Heart right ventricle (tissue), 16 donors: ENCODE measurements around the gene LGALS1. TPM values are rescaled to one million over a fixed set of nuclear protein-coding genes. Genes with fewer than 3 reads are reported as not detected.

Source experiments
- ATAC-seq, 8 donors: fragments of 200-7000 bp; cut with Tn5 transposase; one replicate each; pipeline ENCODE4 v1.9.1; 2020; ENCODE audit warnings: mild to moderate bottlenecking in 8 of 8, moderate library complexity in 8 of 8, moderate number of reproducible peaks in 1 of 8
- DNase-seq, 2 donors: peaks; one replicate each; pipeline ENCODE4 v3.0.0-alpha.2; 2020
- H3K27ac ChIP-seq, 10 donors: fragments of 200-600 bp; sonication (generic) in 2 of 10; one replicate each; pipeline versions ENCODE4 v1.5.0 to v1.8.0; 2020 to 2022; ENCODE audit warnings: mild to moderate bottlenecking in 3 of 10
- H3K27me3 ChIP-seq, 7 donors: fragments of 200-600 bp; one replicate each; pipeline ENCODE4 v1.8.0; 2021 to 2022; ENCODE audit warnings: mild to moderate bottlenecking in 2 of 7
- H3K36me3 ChIP-seq, 9 donors: fragments of 200-600 bp; sonication (generic) in 1 of 9; one replicate each; pipeline versions ENCODE4 v1.5.0 to v1.8.0; 2020 to 2022; ENCODE audit warnings: mild to moderate bottlenecking in 2 of 9
- H3K4me1 ChIP-seq, 9 donors: fragments of 200-600 bp; sonication (generic) in 1 of 9; one replicate each; pipeline versions ENCODE4 v1.5.0 to v1.8.0; 2020 to 2022; ENCODE audit warnings: mild to moderate bottlenecking in 4 of 9
- H3K4me3 ChIP-seq, 10 donors: fragments of 200-600 bp; sonication (generic) in 2 of 10; one replicate each; pipeline versions ENCODE4 v1.5.0 to v1.8.0; 2020 to 2022; ENCODE audit warnings: mild to moderate bottlenecking in 7 of 10, moderate library complexity in 2 of 10
- H3K9me3 ChIP-seq, 11 donors: fragments of 200-600 bp in 10 of 11; sonication (generic) in 2 of 11; one replicate each; pipeline versions ENCODE4 v1.5.0 to v1.8.0; 2013 to 2022; ENCODE audit warnings: mild to moderate bottlenecking in 2 of 11, control low read depth in 1 of 11, moderate library complexity in 1 of 11
- WGBS, 2 donors: extraction: QIAGEN DNeasy Blood & Tissue Kit; methylation state at CpG; one replicate each; pipeline ENCODE4 v1.1.7; 2013; ENCODE audit warnings: inconsistent platforms in 1 of 2; 5-methylcytosine and 5-hydroxymethylcytosine counted together
- intact Hi-C, 10 donors: fragments of 100-400 bp; cut with DNase I; formaldehyde crosslinking; loops; one replicate each; pipeline versions ENCODE4 v1.11.1 to v1.14.2; 2022
- polyA plus RNA-seq, 2 donors: library from polyadenylated mRNA; stranded (reverse); fragments of 200-250 nt; gene quantifications; one replicate each; pipeline ENCODE4 v1.2.3, GENCODE V29; 2013
- total RNA-seq, 10 donors: library from RNA; stranded (reverse); fragmentation: NEBNext Ultra II Directional in 3 of 10; extraction: Animal tissue kit (Norgen Biotek cat#: 25700) in 3 of 10; gene quantifications; one replicate each; pipeline versions ENCODE4 v1.2.1 to v1.2.4, GENCODE V29; 2021 to 2023
- TF ChIP-seq, protein P1 (sequence below), 9 donors: fragments of 200-600 bp; sonication (generic) in 2 of 9; IDR thresholded peaks; one replicate each; pipeline versions ENCODE4 v1.5.0 to v1.8.0; 2021 to 2022; ENCODE audit warnings: antibody characterized with exemption in 9 of 9, mild to moderate bottlenecking in 5 of 9, moderate library complexity in 1 of 9
- donor health status: Arrhythmogenic right ventricular cardiomyopathy.
- donor health status: ischemic (EF 13 %, LVEDD 7.1; RV severe dilation, severe dysfunction).
- donor health status: healthy with polysubstance abuse.
- donor health status: DM: no; HTN: yes; CAD: no.
- donor health status: DM: no; HTN: no; CAD: no.
- donor health status: ischemic (EF 25% LVEDD 6.9; RV normal size, moderate dysfunction).
- donor health status: ischemic (EF 25% LVEDD 5.7; RV mildly dilated, moderate dysfunction).
- donor health status: healthy.
- donor health status: DM: yes; HTN: yes; CAD: no.
- donor health status: Ischemic cardiomyopathy.
- donor health status: ischemic (EF 35%, LVEDD 5.7; RV mildly dilated, moderate dysfunction).
- donor health status: nonischemic (EF 11% LVEDD 7.7; RV severe dilation, severe dysfunction).
- donor health status: DM: yes; HTN: yes; CAD: no.
- donor health status: PGD.
- donor health status: ischemic (EF 29% LVEDD 5.4; RV normal size, mild dysfunction).
- donor health status: nonischemic (EF 23%, LVEDD 6.1; RV moderate dilation, normal function).

The LGALS1 gene
- total and polyA plus RNA-seq, 12 donors, result 651 to 4,200 (median 803) TPM

DNA sequence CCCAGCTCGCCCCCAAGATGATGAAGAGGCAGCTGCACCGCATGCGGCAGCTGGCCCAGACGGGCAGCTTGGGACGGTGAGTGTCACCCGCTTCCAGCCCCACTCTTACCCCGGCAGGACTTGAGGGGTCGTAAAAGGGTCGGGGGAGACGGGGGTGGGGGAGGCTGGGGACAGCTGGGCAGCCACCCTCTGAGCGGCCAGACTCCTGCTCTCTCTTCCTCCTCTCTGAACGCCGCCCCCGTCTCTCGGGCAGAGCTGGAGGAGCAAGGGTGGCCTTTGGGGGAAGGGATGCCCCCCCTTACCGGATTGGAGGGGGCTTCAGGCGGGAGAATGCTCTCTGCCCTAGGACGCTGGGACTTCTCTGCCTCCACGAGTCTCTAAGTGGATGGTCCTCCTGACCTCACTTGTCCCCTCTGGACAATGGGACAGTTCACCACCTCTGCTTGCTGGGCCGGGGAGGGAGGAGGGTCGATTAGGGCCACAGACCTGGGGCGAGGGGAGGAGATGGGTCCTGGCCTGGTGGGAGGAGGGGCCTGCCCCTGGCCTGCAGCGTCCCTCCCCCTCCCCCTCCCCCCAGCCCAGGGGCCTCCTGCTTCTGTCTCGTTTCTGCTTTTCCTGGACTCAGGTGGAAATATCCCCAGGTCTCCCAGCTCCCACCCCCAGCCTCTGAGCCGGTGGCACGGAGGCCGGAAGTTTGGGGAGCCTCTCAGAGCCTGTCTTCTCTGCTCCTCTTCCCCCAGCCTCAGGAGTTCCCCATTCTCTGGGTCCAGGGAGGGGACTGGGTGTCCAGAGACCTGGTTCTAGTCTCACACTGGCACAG lies 35.5 kb upstream of the LGALS1 start:
- DNase-seq (no peak), ATAC-seq (no peak)
- Histone ChIP-seq H3K27ac (peak overlapping the region in 8 of 10 donors; percentile 6 to 95 (median 62)), H3K4me1 (peaks cover under 1 to 78% (median 24%) of the 10 kb centered on the region in 9 donors), H3K36me3 (peaks cover 0 to 35% (median 0%) of the 10 kb centered on the region in 9 donors), H3K27me3 (peaks cover 0 to 12% (median 0%) of the 10 kb centered on the region in 7 donors), H3K9me3 (no peaks in the 10 kb centered on the region), H3K4me3 (peak overlapping the region in 9 of 10 donors; percentile 43 to 77 (median 59))
- 9 to 11% methylated on average over 27 of the region's 27 CpGs for WGBS, 2 donors
- TF ChIP-seq, protein P1, sequence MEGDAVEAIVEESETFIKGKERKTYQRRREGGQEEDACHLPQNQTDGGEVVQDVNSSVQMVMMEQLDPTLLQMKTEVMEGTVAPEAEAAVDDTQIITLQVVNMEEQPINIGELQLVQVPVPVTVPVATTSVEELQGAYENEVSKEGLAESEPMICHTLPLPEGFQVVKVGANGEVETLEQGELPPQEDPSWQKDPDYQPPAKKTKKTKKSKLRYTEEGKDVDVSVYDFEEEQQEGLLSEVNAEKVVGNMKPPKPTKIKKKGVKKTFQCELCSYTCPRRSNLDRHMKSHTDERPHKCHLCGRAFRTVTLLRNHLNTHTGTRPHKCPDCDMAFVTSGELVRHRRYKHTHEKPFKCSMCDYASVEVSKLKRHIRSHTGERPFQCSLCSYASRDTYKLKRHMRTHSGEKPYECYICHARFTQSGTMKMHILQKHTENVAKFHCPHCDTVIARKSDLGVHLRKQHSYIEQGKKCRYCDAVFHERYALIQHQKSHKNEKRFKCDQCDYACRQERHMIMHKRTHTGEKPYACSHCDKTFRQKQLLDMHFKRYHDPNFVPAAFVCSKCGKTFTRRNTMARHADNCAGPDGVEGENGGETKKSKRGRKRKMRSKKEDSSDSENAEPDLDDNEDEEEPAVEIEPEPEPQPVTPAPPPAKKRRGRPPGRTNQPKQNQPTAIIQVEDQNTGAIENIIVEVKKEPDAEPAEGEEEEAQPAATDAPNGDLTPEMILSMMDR (IDR thresholded peaks at IDR 0.05), result no peak
- intact Hi-C loops, result loop anchor here in 8 of 10 donors (2.0 to 10.0 kb wide), 5 partner anchors 42 to 157 kb away; no protein-coding TSS in a partner anchor

DNA sequence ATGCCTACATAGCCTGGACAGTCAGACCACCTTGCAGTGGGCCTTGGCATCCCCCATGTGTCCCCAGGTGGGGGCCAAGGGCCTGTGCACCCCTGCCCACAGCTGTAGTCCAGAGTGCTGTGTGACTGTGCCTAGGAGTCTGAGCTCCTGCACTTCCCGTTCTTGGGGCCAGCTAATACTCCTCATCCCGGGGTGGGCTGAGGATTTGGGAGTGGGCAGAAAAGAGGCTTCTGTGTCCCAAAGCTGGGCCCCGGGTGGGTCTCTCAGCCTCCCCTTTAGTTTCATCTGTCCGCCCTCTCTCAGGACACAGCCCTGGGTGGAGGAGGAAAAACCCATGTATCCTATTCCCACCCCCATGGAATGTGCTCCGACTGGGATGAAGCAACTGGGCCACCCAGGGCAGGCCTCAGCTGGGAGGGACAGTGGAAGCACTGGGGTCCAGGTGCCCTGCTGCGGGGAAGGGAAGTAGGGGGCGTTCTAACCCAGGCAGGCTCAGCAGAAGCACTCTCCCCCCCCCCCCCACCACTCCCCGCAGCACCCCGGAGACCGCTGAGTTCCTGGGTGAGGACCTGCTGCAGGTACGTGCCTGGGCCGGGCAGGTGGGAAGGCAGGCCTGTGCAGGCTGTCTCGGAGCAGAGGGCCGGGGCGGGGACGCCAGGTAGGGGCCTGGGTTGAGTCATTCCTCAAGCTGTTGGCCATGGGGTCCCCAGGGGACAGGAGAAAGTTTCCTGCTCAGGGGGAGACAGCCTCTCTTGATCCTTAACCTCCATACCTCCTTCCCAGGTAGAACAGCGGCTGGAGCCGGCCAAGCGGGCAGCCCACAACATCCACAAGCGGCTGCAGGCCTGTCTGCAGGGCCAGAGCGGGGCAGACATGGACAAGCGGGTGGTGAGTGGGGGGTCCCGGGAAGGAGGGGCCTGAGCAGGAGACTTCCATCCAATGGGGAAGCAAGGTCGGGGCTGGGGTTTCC lies 34.6 kb upstream of the LGALS1 start:
- ATAC-seq (no peak), DNase-seq (no peak)
- Histone ChIP-seq H3K4me3 (peak overlapping the region in 7 of 10 donors; percentile 46 to 77 (median 59)), H3K4me1 (peaks cover 0 to 69% (median 22%) of the 10 kb centered on the region in 9 donors), H3K9me3 (no peaks in the 10 kb centered on the region), H3K36me3 (peaks cover 0 to 44% (median 0%) of the 10 kb centered on the region in 9 donors), H3K27me3 (peaks cover 0 to 12% (median 0%) of the 10 kb centered on the region in 7 donors), H3K27ac (peak overlapping the region in 2 of 10 donors; percentile 56 to 95)
- WGBS, 2 donors, result 81 to 88% methylated on average over 24 of the region's 24 CpGs
- TF ChIP-seq, protein P1 (IDR thresholded peaks at IDR 0.05), result no peak
- intact Hi-C loops, result loop anchor here in 8 of 10 donors (2.0 to 10.0 kb wide), 5 partner anchors 41 to 156 kb away; no protein-coding TSS in a partner anchor

DNA sequence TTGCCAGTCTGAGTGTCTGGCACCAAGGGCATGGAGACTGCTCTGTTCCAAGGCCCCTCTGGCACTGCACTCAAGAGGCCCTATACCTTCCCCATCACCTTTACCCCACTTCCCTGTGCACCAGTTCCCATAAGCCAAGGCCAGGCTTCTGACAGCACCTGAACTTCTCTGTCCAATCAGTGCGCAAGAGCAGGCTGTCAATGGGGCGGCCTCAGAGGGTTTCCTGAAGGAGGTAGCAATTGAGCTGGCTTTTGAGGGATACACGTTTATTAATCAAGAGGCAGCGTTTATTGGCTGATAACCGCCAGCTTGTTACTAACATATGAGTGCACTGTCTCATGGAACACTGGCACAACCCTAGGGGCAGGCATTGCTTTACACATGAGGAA lies 33.9 kb upstream of the LGALS1 start:
- intact Hi-C loops, result loop anchor here in 8 of 10 donors (2.0 to 10.0 kb wide), 5 partner anchors 41 to 155 kb away; no protein-coding TSS in a partner anchor
- Histone ChIP-seq H3K4me3 (no peak overlapping the region), H3K4me1 (peaks cover 0 to 62% (median 22%) of the 10 kb centered on the region in 9 donors), H3K27ac (peak overlapping the region in 1 of 10 donors; percentile 95), H3K36me3 (peaks cover 0 to 50% (median 0%) of the 10 kb centered on the region in 9 donors), H3K27me3 (peaks cover 0 to 12% (median 0%) of the 10 kb centered on the region in 7 donors), H3K9me3 (no peaks in the 10 kb centered on the region)
- no peak for DNase-seq
- TF ChIP-seq, protein P1 (IDR thresholded peaks at IDR 0.05), result no peak
- no peak for ATAC-seq
- 92 to 96% methylated on average over 5 of the region's 5 CpGs for WGBS, 2 donors
